CD4-positive, alpha-beta T cell treated with Interleukin-6 at 100 ng/mL for 8 hours (primary cell): Measurements from ENCODE around the gene EHBP1.
A peak's percentile ranks its signal among the peaks of the same experiment; 100 is the strongest.
"Not testable (repeated sequence)": the region's sequence is repeated elsewhere in the genome, so short reads cannot be mapped to it uniquely, and the experiment has no call there.

Experiments
- DNase-seq: peaks from one replicate; pipeline ENCODE4 v3.0.0-alpha.2; 2020; ENCODE audit warnings: mixed read lengths, low spot score

EHBP1 gene

DNA sequence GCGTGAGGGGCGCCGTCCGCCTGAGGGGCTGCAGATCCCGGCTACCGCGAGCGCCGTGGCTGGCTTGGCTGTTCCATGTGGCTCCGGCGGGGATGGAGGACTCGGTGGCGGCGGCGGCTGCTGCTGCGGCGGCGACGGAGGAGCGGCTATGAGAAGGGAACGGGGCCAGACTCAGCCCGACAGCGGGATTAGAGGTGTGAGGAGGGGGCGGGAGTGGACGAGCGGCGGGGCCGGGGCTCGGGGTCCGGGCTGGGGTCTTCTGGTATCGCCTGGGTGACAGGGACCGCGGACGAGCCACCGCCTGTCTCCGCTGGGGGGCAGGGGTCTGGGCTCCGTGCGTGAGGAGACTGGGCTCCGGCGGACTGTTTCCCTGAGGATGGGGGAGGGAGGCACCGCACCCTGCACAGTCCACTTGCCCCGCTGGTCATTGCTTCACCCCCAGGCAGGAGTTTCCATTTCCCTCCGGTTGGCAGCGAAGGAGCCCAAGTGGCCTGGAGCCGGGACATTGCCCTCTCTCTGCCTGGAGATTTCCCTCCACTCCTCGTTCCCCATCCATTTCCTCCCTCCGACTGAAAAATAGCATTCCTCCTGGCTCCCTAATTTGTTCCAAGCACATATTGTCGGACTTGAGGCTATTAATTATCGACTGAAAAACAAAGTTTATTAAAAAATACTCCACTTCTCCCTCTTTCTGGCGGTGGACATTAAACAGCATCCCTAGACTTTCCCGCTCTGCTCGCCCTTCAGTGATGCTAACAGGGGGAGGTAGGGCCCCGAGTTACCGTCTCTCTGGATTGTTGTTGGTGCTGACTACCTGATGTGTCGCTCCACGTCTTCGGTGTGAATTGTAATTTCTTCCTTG is 577 bp downstream of the EHBP1 start:
- DNase-seq = peak; percentile 20

DNA sequence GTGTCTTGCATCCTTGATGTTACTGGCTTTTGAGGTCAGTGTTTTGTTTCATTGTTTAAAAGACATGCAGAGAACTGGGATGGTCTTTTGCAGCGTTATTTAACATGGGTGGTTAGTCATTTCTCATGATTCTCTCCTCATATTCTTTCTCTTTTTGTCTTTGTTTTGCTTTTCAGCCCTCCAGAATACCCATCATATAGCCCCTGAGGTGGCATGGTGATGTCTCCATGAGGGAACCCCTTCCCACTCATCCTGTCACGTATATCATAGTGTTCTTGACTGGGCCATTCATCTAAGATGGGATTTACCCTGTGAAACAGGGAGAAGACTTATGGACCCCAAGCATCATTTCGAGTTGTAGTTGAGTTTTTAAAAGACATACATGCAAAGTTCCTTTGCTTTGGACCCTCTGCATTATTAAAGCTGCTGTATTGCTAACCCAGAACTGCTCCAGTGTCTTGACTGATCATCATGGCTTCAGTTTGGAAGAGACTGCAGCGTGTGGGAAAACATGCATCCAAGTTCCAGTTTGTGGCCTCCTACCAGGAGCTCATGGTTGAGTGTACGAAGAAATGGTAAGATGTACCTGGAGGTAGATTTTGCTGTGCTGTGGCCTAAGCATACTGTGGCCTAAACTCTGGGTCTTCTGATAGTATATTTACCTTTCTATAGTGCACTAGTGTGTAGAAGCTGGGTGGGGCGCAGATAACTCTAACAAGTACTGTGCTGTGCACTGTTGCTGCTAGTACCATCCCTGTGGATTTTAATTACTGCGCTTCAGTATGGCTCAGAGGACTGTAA is 1.4 kb downstream of the EHBP1 start:
- DNase-seq = no peak

DNA sequence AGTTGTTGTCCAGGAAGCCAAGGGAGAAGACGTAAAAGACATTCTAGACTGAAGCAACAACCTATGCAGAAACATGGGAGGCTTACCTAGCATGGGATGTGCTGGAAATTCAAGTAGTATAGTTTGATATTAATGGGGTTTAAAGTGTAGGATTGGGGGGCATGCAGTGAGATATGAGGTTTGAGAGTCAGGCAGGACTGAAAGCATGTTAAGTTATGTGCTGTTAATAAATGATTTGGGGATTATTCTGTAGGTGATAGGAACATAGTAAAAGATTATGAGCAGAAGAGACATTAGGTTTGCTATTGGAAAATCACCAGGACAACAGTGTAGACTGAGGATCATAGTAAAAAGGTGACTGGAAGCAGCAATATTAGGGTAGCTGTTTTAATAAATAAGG is 3.2 kb downstream of the EHBP1 start:
- DNase-seq = no peak

DNA sequence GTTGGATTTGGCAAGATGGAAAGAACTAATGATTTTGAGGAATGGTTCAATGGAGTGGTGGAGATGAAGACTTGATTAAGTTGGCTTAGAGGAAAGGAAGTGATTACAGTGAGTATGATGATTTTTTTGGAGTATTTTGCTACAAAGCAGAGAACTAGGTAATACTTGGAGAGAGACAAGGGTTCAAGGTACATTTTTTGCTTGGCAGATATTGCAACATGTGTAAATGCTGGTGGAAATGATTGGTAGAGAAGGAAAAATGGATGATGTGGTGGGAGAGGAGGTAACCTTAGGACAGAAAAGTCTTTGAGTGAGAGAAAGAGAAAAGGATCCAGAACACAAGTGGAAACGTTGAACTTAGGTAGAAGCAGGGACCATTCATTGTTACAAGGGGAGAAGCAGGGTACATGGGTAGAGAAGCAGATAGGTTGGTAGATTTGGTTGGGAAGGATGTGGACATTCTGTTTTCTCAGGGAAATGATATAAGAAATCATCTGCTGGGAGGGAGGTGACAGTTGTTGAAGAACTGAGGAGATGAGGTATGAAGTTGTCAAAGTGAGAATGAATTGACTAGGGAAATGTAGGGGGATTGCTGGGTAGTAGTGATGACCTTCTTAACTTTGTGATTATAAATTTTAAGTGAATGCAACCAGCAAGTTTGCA is 6.5 kb downstream of the EHBP1 start:
- no peak for DNase-seq

DNA sequence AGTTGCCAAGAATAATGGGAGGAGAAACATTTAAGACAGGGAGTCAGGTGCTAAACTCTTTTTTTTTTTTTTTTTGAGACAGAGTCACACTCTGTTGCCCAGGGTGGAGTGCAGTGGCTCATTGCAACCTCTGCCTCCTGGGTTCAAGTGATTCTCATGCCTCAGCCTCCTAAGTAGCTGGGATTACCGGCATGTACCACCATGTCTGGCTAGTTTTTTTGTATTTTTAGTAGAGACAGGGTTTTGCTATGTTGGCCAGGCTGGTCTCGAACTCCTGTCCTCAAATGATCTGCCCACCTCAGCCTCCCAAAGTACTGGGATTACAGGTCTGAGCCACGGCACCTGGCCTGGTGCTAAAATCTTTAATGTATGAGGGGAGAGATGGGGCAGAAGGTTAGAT is 7.7 kb downstream of the EHBP1 start:
- not testable (repeated sequence) for DNase-seq

DNA sequence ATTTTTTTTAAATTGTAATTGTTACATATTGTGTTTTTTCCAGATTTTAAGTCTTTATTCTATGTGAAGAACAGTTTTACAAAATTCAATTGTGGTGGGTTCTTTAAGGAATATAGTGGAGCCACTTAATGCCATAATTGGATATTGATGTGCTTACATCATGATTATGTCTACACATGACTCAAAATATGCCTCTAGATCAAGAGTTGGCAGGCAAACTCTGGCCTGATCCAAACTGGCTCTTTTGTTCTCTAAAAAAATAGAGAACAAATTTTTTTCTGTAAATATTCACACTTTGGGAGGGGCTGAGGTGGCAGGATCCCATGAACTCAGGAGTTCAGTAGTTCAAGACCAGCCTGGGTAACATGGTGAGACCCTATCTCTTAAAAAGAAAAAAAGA is 8.3 kb downstream of the EHBP1 start:
- no peak for DNase-seq

DNA sequence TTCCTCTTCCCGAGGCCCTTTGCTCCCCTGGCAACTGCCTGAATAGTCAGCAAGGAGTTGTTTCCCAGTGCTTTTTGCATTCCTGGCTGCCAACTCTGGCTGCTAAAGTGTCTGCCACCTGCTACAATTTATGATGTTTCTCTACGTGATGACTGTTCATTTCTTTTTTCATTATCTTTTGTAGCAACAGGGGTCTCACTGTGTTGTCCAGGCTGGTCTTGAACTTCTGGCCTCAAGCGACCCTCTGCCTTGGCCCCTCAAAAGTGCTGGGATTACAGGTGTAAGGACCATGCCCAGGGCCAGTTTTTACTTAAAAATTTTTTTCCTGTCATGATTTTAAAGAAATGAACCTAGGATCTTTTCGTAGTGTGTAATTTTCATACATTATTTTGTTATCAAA is 11.3 kb downstream of the EHBP1 start:
- no peak for DNase-seq

DNA sequence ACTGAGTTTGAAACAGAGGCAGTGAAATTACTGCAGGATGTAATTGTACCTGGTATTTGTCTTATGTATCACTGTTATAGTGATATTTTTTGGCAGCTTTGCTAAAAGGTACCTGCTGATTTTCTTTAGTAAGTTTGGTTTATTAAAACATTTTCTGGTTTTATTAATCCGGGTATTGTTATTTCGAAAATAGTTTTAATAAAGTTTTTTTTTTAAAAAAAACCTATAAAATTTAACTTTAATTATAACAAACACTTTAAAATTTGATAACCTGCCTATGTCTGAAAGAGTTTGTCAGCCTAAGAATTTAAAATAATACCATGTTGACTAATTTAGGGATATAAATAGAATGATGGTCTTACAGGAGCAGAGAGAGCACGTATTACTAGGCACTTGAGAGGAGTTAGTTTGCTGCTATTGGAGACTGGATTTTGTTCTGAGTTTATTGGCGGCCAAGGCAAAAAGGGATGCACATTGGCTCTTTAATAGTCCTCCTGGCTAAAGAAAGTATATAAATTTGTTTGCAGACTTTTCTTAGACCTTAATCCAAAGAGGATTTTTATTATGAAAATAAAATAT is 12.1 kb downstream of the EHBP1 start:
- no peak for DNase-seq

DNA sequence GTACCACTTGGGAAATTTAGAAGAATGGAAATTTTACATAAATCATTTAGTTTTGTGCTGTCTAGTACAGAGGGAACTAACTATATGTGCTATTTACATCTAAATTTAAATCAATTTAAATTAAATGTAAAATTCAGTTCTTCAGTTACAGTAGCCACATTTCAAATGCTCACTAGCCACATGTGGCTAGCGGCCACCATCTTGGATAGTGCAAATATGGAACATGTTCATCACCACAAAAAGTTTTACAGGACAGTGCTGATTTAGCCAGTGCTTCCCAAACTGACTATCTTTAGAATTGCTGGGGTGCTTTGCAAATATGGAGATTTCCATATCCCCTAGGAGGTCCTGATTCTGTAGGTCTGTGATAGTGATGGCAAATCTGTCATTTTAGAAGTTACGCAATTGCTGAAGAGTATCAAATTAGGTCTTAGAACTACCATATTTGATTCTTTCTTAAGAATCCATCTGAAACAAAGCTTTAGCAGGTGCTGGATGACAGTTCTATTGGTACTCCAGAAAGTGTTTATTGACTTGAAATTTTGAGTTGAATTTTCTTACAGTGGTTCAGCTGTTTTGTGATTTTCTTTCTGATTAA is 12.8 kb downstream of the EHBP1 start:
- no peak for DNase-seq

DNA sequence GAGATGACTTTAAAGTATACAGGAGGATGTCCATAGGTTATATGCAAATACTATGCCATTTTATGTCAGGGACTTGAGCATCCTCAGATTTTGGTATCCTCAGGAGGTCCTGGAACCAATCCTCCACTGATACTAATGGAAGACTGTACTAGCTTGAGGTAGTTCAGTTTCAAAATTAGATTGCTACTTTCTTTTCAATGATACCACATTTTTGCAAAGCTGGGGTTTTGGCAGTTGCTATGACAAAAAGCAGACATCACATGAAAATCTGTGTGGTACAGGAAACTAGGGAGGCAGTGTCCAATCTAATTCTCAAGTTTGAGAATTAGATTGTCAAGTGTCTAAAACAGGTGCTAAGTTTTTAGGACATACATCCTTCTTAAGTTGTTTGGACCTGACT is 14.2 kb downstream of the EHBP1 start:
- no peak for DNase-seq

DNA sequence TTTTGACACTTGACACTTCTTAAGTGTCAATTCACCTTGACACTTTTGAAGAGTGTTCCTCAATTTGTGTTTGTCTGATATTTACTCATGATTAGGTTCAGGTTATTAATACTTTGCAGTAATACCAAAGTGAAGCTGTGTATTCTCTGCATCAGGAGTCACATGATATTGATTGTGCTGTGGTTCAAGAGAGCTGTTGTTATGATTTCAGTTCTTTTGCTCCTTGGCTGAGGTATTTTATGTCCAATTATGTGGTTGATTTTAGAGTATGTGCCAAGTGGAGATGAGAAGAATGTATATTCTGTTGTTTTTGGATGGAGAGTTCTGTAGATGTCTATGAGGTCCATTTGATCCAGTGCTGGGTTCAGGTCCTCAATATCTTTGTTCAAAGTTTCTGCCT is 17.2 kb downstream of the EHBP1 start:
- no peak for DNase-seq

DNA sequence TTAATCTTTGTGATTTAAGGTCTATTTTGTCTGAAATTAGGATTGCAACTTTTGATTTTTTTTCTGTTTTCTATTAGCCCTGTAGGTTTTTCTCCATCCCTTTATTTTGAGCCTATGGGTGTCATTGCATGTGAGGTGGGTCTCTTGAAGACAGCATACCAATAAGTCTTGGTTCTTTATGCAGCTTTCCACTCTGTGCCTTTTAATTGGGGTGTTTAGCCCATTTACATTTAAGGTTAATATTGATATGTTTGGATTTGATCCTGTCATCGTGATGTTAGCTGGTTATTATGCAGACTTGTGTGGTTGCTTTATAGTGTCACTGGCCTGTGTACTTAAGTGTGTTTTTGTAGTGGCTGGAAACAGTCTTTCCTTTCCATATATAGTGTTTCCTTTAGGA is 17.7 kb downstream of the EHBP1 start:
- no peak for DNase-seq

DNA sequence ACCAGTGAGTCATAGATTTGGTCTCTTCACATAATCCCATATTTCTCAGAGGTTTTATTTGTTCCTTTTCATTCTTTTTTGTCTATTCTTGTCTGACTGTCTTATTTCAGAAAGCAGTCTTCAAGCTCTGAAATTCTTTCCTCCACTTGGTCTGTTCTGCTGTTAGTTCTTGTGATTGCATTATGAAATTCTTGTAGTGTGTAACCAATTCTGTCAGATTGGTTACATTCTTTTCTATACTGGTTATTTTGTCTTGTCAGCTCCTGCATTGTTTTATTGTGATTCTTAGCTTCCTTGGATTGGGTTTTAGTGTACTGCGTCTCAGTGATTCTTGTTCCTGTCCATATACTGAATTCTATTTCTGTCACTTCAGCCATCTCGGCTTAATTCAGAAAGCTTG is 18.6 kb downstream of the EHBP1 start:
- DNase-seq = no peak

DNA sequence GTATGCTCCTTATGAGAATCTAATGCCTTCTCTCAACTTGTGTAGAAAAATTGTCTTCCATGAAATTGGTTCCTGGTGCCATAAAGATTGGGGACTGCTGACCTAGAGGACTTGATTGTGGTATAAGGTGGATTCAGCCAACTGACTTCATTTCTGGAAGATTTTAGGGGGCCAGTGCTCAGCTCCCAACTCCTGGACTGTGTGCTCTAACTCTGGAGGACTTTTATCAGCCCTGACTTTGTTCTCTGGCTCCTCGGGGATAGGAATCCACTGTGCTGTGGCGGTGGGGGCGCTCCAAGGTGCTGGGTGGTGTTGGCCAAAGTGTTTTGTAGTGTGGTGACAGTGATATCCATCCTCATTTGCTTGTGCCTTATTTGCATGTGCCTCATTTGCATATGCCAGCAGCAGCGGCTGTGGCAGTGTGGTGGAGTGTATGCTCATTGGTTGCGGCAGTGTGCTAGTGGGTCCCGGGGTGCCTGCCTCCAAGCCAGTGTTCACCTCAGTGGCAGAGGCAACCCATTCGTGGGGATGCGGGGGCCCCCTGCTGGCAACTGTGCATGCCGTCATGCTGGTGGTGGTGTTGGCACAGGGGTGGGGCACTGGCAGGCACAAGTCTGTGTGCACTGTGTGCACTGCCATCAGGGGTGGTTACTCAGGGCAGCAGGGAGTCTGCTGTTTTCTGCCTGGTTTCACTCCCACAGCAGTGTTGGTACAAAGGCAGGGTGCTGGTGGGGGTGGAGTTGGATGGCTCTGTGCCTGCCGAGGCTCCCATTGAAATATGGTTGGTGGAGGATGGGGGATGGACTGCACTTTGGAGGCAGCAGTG is 19.6 kb downstream of the EHBP1 start:
- DNase-seq = peak; percentile 4

DNA sequence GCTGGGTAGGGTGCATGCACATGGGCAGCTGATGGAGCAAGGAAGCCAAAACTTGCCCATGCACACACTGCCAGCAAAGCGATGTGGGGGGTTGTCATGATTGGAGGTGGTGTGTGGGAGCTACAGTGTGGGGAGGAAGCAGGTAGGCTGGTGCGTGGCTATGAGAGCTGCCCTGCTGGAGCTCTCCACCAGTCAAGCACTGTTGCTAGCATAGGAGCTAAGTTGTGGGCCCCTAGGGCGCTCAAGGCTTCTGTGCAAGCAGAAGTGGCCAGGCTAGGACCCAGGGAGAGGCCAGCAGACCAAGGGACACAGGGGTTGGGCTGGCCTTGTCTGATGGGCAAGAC is 20.2 kb downstream of the EHBP1 start:
- no peak for DNase-seq

DNA sequence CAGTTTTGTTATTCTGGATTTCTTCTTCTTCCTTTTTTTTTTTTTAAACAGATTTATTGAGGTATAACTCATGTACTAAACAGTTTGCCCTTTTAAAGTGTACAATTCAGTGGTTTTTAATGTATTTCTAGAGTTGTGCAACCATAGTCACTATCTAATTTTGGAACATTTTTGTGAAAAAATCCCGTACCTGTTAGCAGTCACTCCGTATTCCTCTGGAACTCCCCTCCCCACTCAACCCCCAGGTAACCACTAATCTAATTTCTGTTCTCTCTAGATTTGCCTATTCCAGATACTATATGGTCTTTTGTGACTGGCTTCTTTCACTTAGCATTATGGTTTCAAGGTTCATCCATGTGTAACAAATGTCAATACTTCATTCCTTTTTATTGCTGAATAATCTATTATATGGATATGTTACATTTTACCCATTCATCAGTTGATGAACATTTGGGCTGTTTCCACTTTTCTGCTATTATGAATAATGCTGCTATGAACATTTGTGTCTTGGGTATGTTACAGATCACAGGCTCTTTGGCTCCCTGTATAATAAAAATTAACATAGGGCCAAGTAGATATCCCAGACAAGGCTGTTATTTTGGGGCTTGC is 21.9 kb downstream of the EHBP1 start:
- DNase-seq = no peak

DNA sequence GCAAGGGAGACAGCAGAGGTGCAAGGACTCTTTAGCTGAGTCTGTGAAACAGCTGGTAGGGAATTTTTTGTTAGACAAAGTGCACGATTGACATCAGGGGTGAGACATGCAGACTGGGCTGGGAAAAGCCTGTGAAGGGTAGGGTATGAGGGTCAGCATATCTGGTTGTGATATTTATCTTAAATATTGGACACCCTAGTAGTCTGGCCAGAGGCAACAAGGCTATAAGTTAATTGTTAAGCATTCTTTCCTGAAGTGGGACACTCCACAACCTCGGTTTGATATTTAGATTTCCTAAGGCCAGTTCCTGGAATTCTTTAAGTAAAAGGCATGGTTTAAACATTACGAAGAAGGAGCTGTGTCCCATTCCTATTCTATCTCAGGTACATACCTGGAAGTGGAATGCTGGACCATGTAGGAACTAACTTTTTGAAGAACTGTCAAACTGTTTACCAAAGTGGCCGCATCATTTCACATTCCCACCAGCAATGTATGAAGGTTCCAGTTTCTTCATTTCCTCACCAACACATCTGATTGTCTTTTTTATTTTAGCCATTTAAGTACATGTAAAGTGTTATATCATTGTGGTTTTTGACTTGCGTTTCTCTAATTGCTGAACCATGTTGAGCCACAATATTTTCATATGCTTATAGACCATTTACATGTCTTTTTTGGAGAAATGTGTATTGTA is 22.5 kb downstream of the EHBP1 start:
- DNase-seq = no peak

DNA sequence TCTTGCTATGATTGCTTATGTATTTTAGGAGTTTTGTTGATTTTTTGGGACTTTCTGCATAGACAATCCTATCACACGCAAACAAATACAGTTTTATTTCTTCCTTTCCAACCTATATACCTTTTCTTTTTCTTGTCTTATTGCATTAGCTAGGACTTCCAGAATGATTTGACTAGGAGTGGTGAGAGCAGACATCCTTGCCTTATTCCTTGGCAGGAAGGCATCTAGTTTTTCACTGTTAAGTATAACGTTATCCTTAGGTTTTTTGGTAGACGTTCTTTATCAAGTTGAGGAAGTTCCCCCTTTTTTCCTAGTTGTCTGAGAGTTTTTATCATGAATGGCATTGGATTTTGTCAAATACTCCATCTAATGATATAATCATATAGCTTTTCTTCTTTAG is 25.8 kb downstream of the EHBP1 start:
- DNase-seq = no peak

DNA sequence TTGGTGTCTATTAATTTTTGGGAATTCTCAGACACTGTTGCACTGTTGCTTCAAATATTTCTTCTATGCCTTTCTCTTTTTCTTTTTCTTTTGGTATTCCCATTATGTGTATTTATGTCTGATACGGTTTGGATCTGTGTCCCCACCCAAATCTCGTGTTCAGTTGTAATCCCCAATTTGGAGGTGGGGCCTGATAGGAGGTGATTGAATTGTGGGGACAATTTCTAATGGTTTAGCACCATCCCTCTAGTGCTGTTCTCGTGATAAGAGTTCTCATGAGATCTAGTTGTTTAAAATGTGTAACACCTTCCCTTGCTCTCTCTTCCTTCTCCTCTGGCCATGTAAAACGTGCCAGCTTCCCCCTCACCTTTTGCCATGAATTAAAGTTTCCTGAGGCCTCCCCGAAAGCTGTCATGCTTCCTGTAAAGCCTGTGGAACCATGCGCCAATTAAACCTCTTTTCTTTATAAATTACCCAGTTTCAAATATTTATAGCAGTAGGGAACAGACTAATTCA is 26.8 kb downstream of the EHBP1 start:
- no peak for DNase-seq

DNA sequence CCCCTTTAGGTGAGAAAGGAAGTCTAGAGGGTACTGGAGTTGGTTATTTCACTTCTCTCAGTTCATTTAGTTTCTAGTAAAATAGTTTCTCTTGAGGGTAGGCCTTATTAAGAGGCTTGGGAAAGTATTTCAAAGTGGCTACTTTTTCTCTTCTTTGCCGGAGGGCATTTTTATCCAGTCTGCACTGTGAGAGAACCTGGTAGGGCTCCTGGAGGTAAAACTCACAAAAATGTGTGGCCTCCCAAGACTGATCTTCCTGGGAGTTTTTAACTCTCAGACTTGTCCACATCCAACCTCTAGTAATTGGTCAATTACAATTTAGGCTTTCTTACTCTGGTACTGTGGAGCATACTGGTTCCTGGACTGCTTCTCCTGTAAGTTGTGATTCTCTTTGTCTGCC is 28.0 kb downstream of the EHBP1 start:
- DNase-seq = no peak
